Measurements from ENCODE around the gene LYSMD4. TPM values are rescaled to one million over a fixed set of nuclear protein-coding genes. Genes with fewer than 3 reads are reported as not detected.

LYSMD4 gene
- polyA plus RNA-seq, 2 of the 4 experiments (the other 2 are of a cell fraction): 3.8 to 6.0 TPM

Small RNA genes within 50 kb of the gene (small RNA-seq; reads per million reads assigned to genes)
- gene RF00019: 0 reads per million in 6 experiments

Other genes with a start within 250 kb of the LYSMD4 start
- gene MEF2A, start 167.5 kb downstream of the LYSMD4 start, polyA plus RNA-seq (2011; rRNA removed): 34.1 and 43.4 TPM in 2 replicates
- 14.2 to 15.0 TPM (median 14.6 TPM) in 3 replicates for gene MEF2A, start 167.5 kb downstream of the LYSMD4 start, polyA plus RNA-seq (2017; fragmentation: RNase III; extraction: RNeasy Plus Mini Kit Qiagen cat#74134 plus additional on column Dnase treatment)